K562 (cell line): Measurements from ENCODE around the gene OR2C1. TPM values are rescaled to one million over a fixed set of nuclear protein-coding genes. Genes with fewer than 3 reads are reported as not detected.

Experiments
- ARID3B ChIP-seq: fragments of 250-450 bp; sonication (Bioruptor Pico); IDR thresholded peaks from 2 replicates; pipeline ENCODE4 v1.4.0; 2020; ENCODE audit warnings: borderline replicate concordance
- ASH1L ChIP-seq: fragments of 450-650 bp; IDR thresholded peaks from 2 replicates; pipeline ENCODE4 v1.6.1; 2018; ENCODE audit warnings: borderline replicate concordance, mild to moderate bottlenecking, low read depth; ENCODE audit not compliant: partially characterized antibody
- CBX5 ChIP-seq: IDR thresholded peaks from 2 replicates; pipeline ENCODE4 v1.6.1; 2014; ENCODE audit warnings: low read depth, borderline replicate concordance
- HES1 ChIP-seq: fragments of 450-650 bp; IDR thresholded peaks from 2 replicates; pipeline ENCODE4 v1.6.1; 2016; ENCODE audit warnings: low read depth, mild to moderate bottlenecking, moderate library complexity
- HNRNPH1 ChIP-seq: fragments of 200-400 bp; formaldehyde crosslinking; optimal IDR thresholded peaks from 2 replicates; pipeline ENCODE3; 2017; ENCODE audit warnings: low read depth, mild to moderate bottlenecking, low read length, moderate library complexity
- KLF1 ChIP-seq: fragments of 450-650 bp; IDR thresholded peaks from 2 replicates; pipeline ENCODE4 v1.6.1; 2016; ENCODE audit warnings: missing genetic modification characterization, missing compliant biosample characterization
- MAX ChIP-seq: sonication (generic); formaldehyde crosslinking; IDR thresholded peaks from 2 replicates; pipeline ENCODE4 v1.9.0; 2022; ENCODE audit warnings: mild to moderate bottlenecking, missing genetic modification reagents
- MCM2 ChIP-seq: fragments of 450-650 bp; IDR thresholded peaks from 2 replicates; pipeline ENCODE4 v1.6.1; 2017; ENCODE audit warnings: low read depth, mild to moderate bottlenecking
- NFE2 ChIP-seq: IDR thresholded peaks from 2 replicates; pipeline ENCODE4 v1.6.1; 2014; ENCODE audit warnings: antibody characterized with exemption, low read depth
- POLR2A ChIP-seq: fragments of 450-650 bp; conservative IDR thresholded peaks from 2 replicates; pipeline ENCODE4 v1.6.1; 2016
- SRSF3 ChIP-seq: fragments of 200-400 bp; formaldehyde crosslinking; IDR thresholded peaks from 2 replicates; pipeline ENCODE4 v1.6.1; 2016; ENCODE audit warnings: mild to moderate bottlenecking, low read length, moderate library complexity; ENCODE audit not compliant: insufficient read depth
- ZBTB26 ChIP-seq: fragments of 450-650 bp; formaldehyde crosslinking; IDR thresholded peaks from 2 replicates; pipeline ENCODE4 v1.4.0; 2022; ENCODE audit warnings: missing genetic modification characterization
- ZNF444 ChIP-seq: fragments of 250-450 bp; sonication (Bioruptor Pico); IDR thresholded peaks from 2 replicates; pipeline ENCODE4 v1.4.0; 2020; ENCODE audit warnings: mild to moderate bottlenecking, moderate library complexity
- ZNF592 ChIP-seq: fragments of 450-650 bp; IDR thresholded peaks from 2 replicates; pipeline ENCODE4 v1.6.1; 2017; ENCODE audit warnings: antibody characterized with exemption, mild to moderate bottlenecking
- ZNF764 ChIP-seq: fragments of 250-450 bp; sonication (Bioruptor Pico); IDR thresholded peaks from 2 replicates; pipeline ENCODE4 v1.4.0; 2020; ENCODE audit warnings: low read depth, mild to moderate bottlenecking, moderate library complexity
- ZNF778 ChIP-seq: fragments of 450-650 bp; formaldehyde crosslinking; IDR thresholded peaks from 2 replicates; pipeline ENCODE4 v1.4.0; 2020; ENCODE audit warnings: mild to moderate bottlenecking, moderate library complexity
- polyA plus RNA-seq, 8 experiments: library from polyadenylated mRNA; depleted of rRNA in 4 of 8; stranded (reverse) in 5 of 8; unstranded in 3 of 8; fragments of >200 nt; fragmentation: Nextera tagmentation in 2 of 8; fragmentation: Illumina TruSeq in 1 of 8; extraction: Ambion mirVana in 2 of 8; extraction: Trizol in 1 of 8; gene quantifications; 2 replicates each; pipeline versions ENCODE4 v1.2.1 to v1.2.3, GENCODE V29; 2011 to 2014; ENCODE audit warnings: inconsistent platforms in 1 of 8, missing spikeins in 1 of 8
- total RNA-seq, 7 experiments: library from RNA; depleted of rRNA in 6 of 7; stranded (reverse); fragments of >200 nt in 6 of 7; fragmentation: Illumina TruSeq in 2 of 7; extraction: Trizol in 2 of 7; gene quantifications; 2 replicates each; pipeline versions ENCODE4 v1.2.1 to v1.2.3, GENCODE V29; 2011 to 2021; ENCODE audit warnings: low replicate concordance in 1 of 7
- TF ChIP-seq, protein P1 (sequence below): fragments of 250-450 bp; sonication (Bioruptor Pico); IDR thresholded peaks from 2 replicates; pipeline ENCODE4 v1.6.1; 2021; ENCODE audit warnings: mild to moderate bottlenecking

OR2C1 gene
- total and polyA plus RNA-seq, 9 of the 15 experiments (the other 6 are each of a cell fraction or from before 2014, with no cell fraction given) = not detected

DNA sequence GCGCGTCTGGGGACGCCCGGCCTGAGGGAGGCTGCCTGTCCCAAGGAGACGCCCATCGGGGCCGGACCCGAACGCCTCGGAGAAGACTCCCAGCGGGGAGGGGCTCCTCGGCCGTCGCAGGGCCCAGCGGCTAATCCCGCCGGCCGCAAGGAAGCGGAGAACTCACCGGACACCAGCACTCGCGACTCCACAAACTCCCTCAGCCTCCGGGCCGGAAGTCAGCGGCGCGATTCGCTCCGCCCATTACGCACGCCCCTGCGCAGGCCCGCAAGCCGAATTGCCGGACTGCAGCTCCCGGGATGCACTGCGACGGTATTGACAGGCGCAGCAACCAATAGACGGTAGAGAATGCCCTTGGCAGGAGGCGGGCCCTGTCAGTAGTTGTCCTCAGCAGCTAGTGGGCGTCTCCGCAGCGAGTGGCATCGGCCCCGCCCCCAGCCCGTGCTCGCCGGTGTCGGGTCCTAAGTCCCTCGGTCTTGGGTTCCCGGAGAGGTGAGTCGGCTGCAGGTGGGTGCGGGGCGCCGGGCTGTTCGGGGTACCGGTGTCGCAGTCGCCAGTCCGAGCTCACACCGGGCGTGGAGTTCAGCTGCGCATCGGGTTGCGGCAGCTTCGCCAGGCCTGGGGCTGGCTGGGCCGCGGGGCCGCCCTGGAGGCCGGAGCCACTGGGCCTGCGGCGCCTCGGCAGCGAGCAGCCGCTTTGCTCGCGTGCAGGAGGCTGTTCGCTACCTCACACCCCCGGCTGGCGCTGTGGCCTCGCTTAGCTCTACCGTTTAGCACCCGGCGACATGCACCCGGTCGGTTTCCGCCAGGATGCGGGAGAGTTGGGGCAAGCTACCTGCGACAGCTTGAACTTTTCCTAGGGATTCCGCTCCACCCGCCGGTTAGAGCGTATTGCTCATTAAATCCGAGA lies 45.3 kb downstream of the OR2C1 start, which contains the start of the genes ZNF174 and ZSCAN32 (continued):
- TF ChIP-seq ZNF592 = no peak; the same call in 1 of the 2 replicates
- TF ChIP-seq NFE2 = no peak
- TF ChIP-seq CBX5 = no peak; the same call in 1 of the 2 replicates
- TF ChIP-seq ARID3B (CRISPR knock-in tag) = no peak
- no peak for TF ChIP-seq HES1
- TF ChIP-seq ZBTB26 (CRISPR knock-in tag) = no peak
- TF ChIP-seq, protein P1, sequence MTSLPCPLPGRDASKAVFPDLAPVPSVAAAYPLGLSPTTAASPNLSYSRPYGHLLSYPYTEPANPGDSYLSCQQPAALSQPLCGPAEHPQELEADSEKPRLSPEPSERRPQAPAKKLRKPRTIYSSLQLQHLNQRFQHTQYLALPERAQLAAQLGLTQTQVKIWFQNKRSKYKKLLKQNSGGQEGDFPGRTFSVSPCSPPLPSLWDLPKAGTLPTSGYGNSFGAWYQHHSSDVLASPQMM (CRISPR knock-in tag) = no peak
- no peak for TF ChIP-seq SRSF3
- TF ChIP-seq KLF1 (tag) = peak; percentile 66; the same call in 1 of the 2 replicates
- no peak for TF ChIP-seq ZNF444 (CRISPR knock-in tag)
- TF ChIP-seq MCM2 = no peak
- TF ChIP-seq ZNF778 (CRISPR knock-in tag) = no peak
- TF ChIP-seq HNRNPH1 = no peak
- TF ChIP-seq ZNF764 (CRISPR knock-in tag) = no peak
- TF ChIP-seq MAX = no peak; the same call in none of the 2 replicates
- peak; percentile 24 for TF ChIP-seq ASH1L
- peak; percentile 86 for TF ChIP-seq POLR2A
